Caco-2 (cell line): ENCODE data around the gene EXOSC10. TPM values are rescaled to one million over a fixed set of nuclear protein-coding genes. Genes with fewer than 3 reads are reported as not detected.

ENCODE experiments used
- BruUV-seq: library from RNA; stranded (reverse); fragments of 400-500 nt; replicated peaks from 2 replicates; lab custom pipeline; 2021; lab: Mats Ljungman, UMichigan
- CTCF ChIA-PET: fragments of 300-600 bp; sonication (Branson Sonifier 250); formaldehyde crosslinking; loops from one replicate; lab custom pipeline; 2022; ENCODE audit warnings: antibody characterized with exemption; lab: Charles Lee
- POLR2A ChIA-PET: fragments of 300-600 bp; sonication (Branson Sonifier 250); formaldehyde crosslinking; loops from one replicate; lab custom pipeline; 2022; ENCODE audit warnings: antibody characterized with exemption; lab: Charles Lee
- DNase-seq, 2 experiments: peaks; one replicate each; pipeline versions ENCODE4 v3.0.0 to v3.0.0-alpha.2; 2020 to 2022
- H3K27me3 ChIP-seq: replicated peaks from 2 replicates; pipeline ENCODE4 v1.6.0; 2011; ENCODE audit warnings: low read length; ENCODE audit not compliant: control insufficient read depth, insufficient read depth
- H3K36me3 ChIP-seq: 2 replicates; pipeline ENCODE4 v1.5.1; 2011; ENCODE audit warnings: low read length; ENCODE audit not compliant: control insufficient read depth, insufficient read depth
- H3K4me1 ChIP-seq: fragments of 250-450 bp; sonication (Bioruptor Pico); 2 replicates; pipeline ENCODE4 v1.5.1; 2020; ENCODE audit warnings: mild to moderate bottlenecking
- H3K4me3 ChIP-seq: 2 replicates; pipeline ENCODE4 v1.5.1; 2011; ENCODE audit warnings: low read depth, mild to moderate bottlenecking, control low read depth, low read length
- H3K9me3 ChIP-seq: fragments of 250-450 bp; sonication (Bioruptor Pico); 2 replicates; pipeline ENCODE4 v1.5.1; 2020; ENCODE audit warnings: mild to moderate bottlenecking, moderate library complexity
- H3K27ac Mint-ChIP-seq: one replicate; pipeline ENCODE4 v1.8.0; 2022; ENCODE audit warnings: mixed read lengths; ENCODE audit not compliant: unreplicated experiment
- H3K27me3 Mint-ChIP-seq: one replicate; pipeline ENCODE4 v1.8.0; 2022; ENCODE audit warnings: mixed read lengths; ENCODE audit not compliant: insufficient read depth, unreplicated experiment
- H3K36me3 Mint-ChIP-seq: one replicate; pipeline ENCODE4 v1.8.0; 2022; ENCODE audit warnings: mild to moderate bottlenecking, mixed read lengths; ENCODE audit not compliant: insufficient read depth, unreplicated experiment
- H3K4me1 Mint-ChIP-seq: one replicate; pipeline ENCODE4 v1.8.0; 2022; ENCODE audit warnings: low read depth, mixed read lengths; ENCODE audit not compliant: unreplicated experiment
- H3K4me3 Mint-ChIP-seq: one replicate; pipeline ENCODE4 v1.8.0; 2022; ENCODE audit warnings: mild to moderate bottlenecking, moderate library complexity, mixed read lengths; ENCODE audit not compliant: unreplicated experiment
- H3K9me3 Mint-ChIP-seq: one replicate; pipeline ENCODE4 v1.8.0; 2022; ENCODE audit warnings: mixed read lengths; ENCODE audit not compliant: unreplicated experiment
- CTCF ChIP-seq, 2 experiments: fragments of 200-600 bp in 1 of 2; IDR thresholded peaks; 1 replicate in 1 of 2; 2 replicates in 1 of 2; pipeline versions ENCODE4 v1.5.1 to v1.8.0; 2011 to 2022; ENCODE audit warnings: antibody characterized with exemption in 1 of 2, control low read depth in 1 of 2, inconsistent platforms in 1 of 2, low read depth in 1 of 2, low read length in 1 of 2, mild to moderate bottlenecking in 1 of 2, moderate library complexity in 1 of 2; ENCODE audit not compliant: insufficient read depth in 1 of 2, severe bottlenecking in 1 of 2, unreplicated experiment in 1 of 2
- intact Hi-C: fragments of 100-400 bp; cut with micrococcal nuclease; formaldehyde crosslinking; loops from one replicate; pipeline ENCODE4 v1.10.0; 2022; ENCODE audit not compliant: unreplicated experiment
- total RNA-seq: library from RNA; stranded (reverse); gene quantifications from 2 replicates; pipeline ENCODE4 v1.2.3, GENCODE V29; 2022

The EXOSC10 gene
- total RNA-seq, 1 experiment from 2014 or later: 83.7 TPM

- POLR2A ChIA-PET: no interaction called here
These were observed 54.7 kb downstream of the EXOSC10 start for GRCh38 chr1:11044849-11045427.

GRCh38 chr1:11044086-11044848, 55.4 kb downstream of the EXOSC10 start:
- Histone ChIP-seq H3K9me3 (no peaks in the 10 kb centered on the region), H3K4me3 (no peak overlapping the region), H3K4me1 (no peaks in the 10 kb centered on the region), H3K27me3 (no peaks in the 10 kb centered on the region), H3K36me3 (no peaks in the 10 kb centered on the region)
- Mint-ChIP-seq H3K9me3 (no peaks in the 10 kb centered on the region), H3K36me3 (no peaks in the 10 kb centered on the region), H3K4me3 (no peak overlapping the region), H3K27ac (no peak overlapping the region), H3K27me3 (no peaks in the 10 kb centered on the region), H3K4me1 (no peaks in the 10 kb centered on the region)
- ChIA-PET POLR2A (no interaction called here), CTCF (no interaction called here)
- no TSS peak for BruUV-seq
- no peak for DNase-seq
- no peak for TF ChIP-seq CTCF (IDR thresholded peaks at IDR 0.05; ENCODE audit: insufficient read depth in 1 of 2, low read depth in 1 of 2, low read length in 1 of 2, severe bottlenecking in 1 of 2, unreplicated experiment in 1 of 2)
- intact Hi-C loops: no loop called here

More at GRCh38 chr1:11044849-11045427, 54.7 kb downstream of the EXOSC10 start:
- no peak overlapping the region for H3K27ac Mint-ChIP-seq
- H3K4me1 ChIP-seq: no peaks in the 10 kb centered on the region
- CTCF ChIA-PET: interaction anchor here (0.6 to 0.8 kb wide), 2 partner anchors 7 to 54 kb away, joined by 3 read pairs; no protein-coding TSS in a partner anchor
- no peaks in the 10 kb centered on the region for H3K27me3 Mint-ChIP-seq
- no peak overlapping the region for H3K4me3 ChIP-seq
- no peaks in the 10 kb centered on the region for H3K36me3 ChIP-seq
- H3K9me3 ChIP-seq: no peaks in the 10 kb centered on the region
- intact Hi-C loops: no loop called here
- no TSS peak for BruUV-seq
- H3K27me3 ChIP-seq: no peaks in the 10 kb centered on the region
- no peak for TF ChIP-seq CTCF (IDR thresholded peaks at IDR 0.05; ENCODE audit: insufficient read depth in 1 of 2, low read depth in 1 of 2, low read length in 1 of 2, severe bottlenecking in 1 of 2, unreplicated experiment in 1 of 2)
- no peaks in the 10 kb centered on the region for H3K4me1 Mint-ChIP-seq
- no peak overlapping the region for H3K4me3 Mint-ChIP-seq
- H3K9me3 Mint-ChIP-seq: no peaks in the 10 kb centered on the region
- H3K36me3 Mint-ChIP-seq: no peaks in the 10 kb centered on the region
- no peak for DNase-seq

GRCh38 chr1:11042995-11043874, 56.4 kb downstream of the EXOSC10 start:
- Mint-ChIP-seq H3K9me3 (no peaks in the 10 kb centered on the region), H3K27ac (no peak overlapping the region), H3K4me1 (no peaks in the 10 kb centered on the region), H3K4me3 (no peak overlapping the region), H3K36me3 (no peaks in the 10 kb centered on the region), H3K27me3 (no peaks in the 10 kb centered on the region)
- intact Hi-C loops: no loop called here
- Histone ChIP-seq H3K9me3 (no peaks in the 10 kb centered on the region), H3K4me1 (no peaks in the 10 kb centered on the region), H3K4me3 (no peak overlapping the region), H3K27me3 (no peaks in the 10 kb centered on the region), H3K36me3 (no peaks in the 10 kb centered on the region)
- no TSS peak for BruUV-seq
- no peak for DNase-seq
- ChIA-PET POLR2A (interaction anchor here (0.5 kb wide), 1 partner anchor 22 kb away, joined by 6 read pairs; no protein-coding TSS in a partner anchor), CTCF (no interaction called here)
- no peak for TF ChIP-seq CTCF (IDR thresholded peaks at IDR 0.05; ENCODE audit: insufficient read depth in 1 of 2, low read depth in 1 of 2, low read length in 1 of 2, severe bottlenecking in 1 of 2, unreplicated experiment in 1 of 2)
